ENCODE results near the gene RPL12. TPM values are rescaled to one million over a fixed set of nuclear protein-coding genes. Genes with fewer than 3 reads are reported as not detected.

Gene RPL12
- polyA plus RNA-seq, 1 donor (not counting 4 experiments of a cell fraction or from before 2014, with no cell fraction given): 2,671 TPM

DNA sequence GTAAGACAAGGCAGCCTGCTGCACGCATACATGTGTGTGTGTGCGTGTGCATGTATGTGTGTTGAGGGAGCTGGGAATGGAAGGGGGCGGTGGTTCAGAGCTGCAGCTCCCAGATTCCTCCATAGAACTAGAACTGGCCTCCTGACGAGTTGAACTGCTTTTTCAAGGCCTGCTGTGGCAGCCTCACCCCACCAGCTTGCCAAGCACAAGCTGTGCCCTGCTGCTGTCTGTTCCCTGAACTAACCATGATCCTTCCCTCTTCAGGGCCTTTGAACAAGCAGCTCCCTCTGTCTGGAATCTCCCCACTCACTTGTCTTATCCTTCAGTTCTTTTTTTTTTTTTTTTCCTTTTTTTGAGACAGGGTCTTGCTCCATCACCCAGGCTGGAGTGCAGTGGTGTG, 22.7 kb upstream of the RPL12 start:
- no peak for TF ChIP-seq EZH2 (IDR thresholded peaks at IDR 0.05; ENCODE audit: low read length)
- TF ChIP-seq, protein P1, sequence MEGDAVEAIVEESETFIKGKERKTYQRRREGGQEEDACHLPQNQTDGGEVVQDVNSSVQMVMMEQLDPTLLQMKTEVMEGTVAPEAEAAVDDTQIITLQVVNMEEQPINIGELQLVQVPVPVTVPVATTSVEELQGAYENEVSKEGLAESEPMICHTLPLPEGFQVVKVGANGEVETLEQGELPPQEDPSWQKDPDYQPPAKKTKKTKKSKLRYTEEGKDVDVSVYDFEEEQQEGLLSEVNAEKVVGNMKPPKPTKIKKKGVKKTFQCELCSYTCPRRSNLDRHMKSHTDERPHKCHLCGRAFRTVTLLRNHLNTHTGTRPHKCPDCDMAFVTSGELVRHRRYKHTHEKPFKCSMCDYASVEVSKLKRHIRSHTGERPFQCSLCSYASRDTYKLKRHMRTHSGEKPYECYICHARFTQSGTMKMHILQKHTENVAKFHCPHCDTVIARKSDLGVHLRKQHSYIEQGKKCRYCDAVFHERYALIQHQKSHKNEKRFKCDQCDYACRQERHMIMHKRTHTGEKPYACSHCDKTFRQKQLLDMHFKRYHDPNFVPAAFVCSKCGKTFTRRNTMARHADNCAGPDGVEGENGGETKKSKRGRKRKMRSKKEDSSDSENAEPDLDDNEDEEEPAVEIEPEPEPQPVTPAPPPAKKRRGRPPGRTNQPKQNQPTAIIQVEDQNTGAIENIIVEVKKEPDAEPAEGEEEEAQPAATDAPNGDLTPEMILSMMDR (optimal IDR thresholded peaks at IDR 0.05 in 1 of 3, IDR thresholded peaks at IDR 0.05 in 1 of 3, conservative IDR thresholded peaks at IDR 0.05 in 1 of 3; ENCODE audit: extremely low read depth in 1 of 3, insufficient read depth in 2 of 3, low read length in 3 of 3): no peak
- dilution Hi-C loops (cut with MboI; ENCODE audit: extremely low pct_ligation_motif_present, low sequenced_read_pairs): no loop called here
- no peaks in the 10 kb centered on the region for H3K27me3 ChIP-seq (ENCODE audit: control insufficient read depth, extremely low read depth, insufficient read depth, low read length)

GRCh38 chr9:127473501-127473900, 22.3 kb upstream of the RPL12 start:
- H4K20me1 ChIP-seq (ENCODE audit: control insufficient read depth, extremely low read depth, insufficient read depth, low read length): no peaks in the 10 kb centered on the region

More for the DNA sequence above, 22.7 kb upstream of the RPL12 start:
- Histone ChIP-seq H4K20me1 (ENCODE audit: control insufficient read depth, extremely low read depth, insufficient read depth, low read length) (no peaks in the 10 kb centered on the region), H3K9me3 (ENCODE audit: control insufficient read depth, low read depth, low read length) (no peaks in the 10 kb centered on the region), H3K27ac (ENCODE audit: control insufficient read depth, insufficient read depth, low read length) (no peak overlapping the region), H3K36me3 (ENCODE audit: control insufficient read depth in 2 of 2, extremely low read depth in 1 of 2, insufficient read depth in 2 of 2, low read length in 2 of 2) (peaks cover 12 to 17% of the 10 kb centered on the region in 2 experiments), H3K9me1 (ENCODE audit: control insufficient read depth, extremely low read depth, insufficient read depth, low read length) (no peaks in the 10 kb centered on the region), H3K4me2 (ENCODE audit: control insufficient read depth, extremely low read depth, insufficient read depth, low read depth, low read length) (no peak overlapping the region), H2AFZ (ENCODE audit: control insufficient read depth, low read length) (no peak overlapping the region), H3K4me3 (ENCODE audit: control insufficient read depth in 2 of 3, extremely low read depth in 1 of 3, insufficient read depth in 2 of 3, low read depth in 1 of 3, low read length in 3 of 3) (no peak overlapping the region), H3K79me2 (ENCODE audit: control insufficient read depth, insufficient read depth, low read length) (no peaks in the 10 kb centered on the region), H3K9ac (ENCODE audit: control insufficient read depth, extremely low read depth, insufficient read depth, low read length) (no peak overlapping the region), H3K4me1 (ENCODE audit: control insufficient read depth, extremely low read depth, insufficient read depth, low read length) (no peaks in the 10 kb centered on the region)
- FAIRE-seq (no peak), DNase-seq (ENCODE audit: low read depth, low spot score) (no peak)

More at GRCh38 chr9:127473501-127473900, 22.3 kb upstream of the RPL12 start:
- no peak overlapping the region for H3K9ac ChIP-seq (ENCODE audit: control insufficient read depth, extremely low read depth, insufficient read depth, low read length)
- no peak overlapping the region for H3K4me2 ChIP-seq (ENCODE audit: control insufficient read depth, extremely low read depth, insufficient read depth, low read depth, low read length)
- DNase-seq (ENCODE audit: low read depth, low spot score) (no peak), FAIRE-seq (no peak)
- no peak for TF ChIP-seq EZH2 (IDR thresholded peaks at IDR 0.05; ENCODE audit: low read length)
- TF ChIP-seq, protein P1 (optimal IDR thresholded peaks at IDR 0.05 in 1 of 3, IDR thresholded peaks at IDR 0.05 in 1 of 3, conservative IDR thresholded peaks at IDR 0.05 in 1 of 3; ENCODE audit: extremely low read depth in 1 of 3, insufficient read depth in 2 of 3, low read length in 3 of 3): no peak
- no peak overlapping the region for H3K4me3 ChIP-seq (ENCODE audit: control insufficient read depth in 2 of 3, extremely low read depth in 1 of 3, insufficient read depth in 2 of 3, low read depth in 1 of 3, low read length in 3 of 3)
- dilution Hi-C loops (cut with MboI; ENCODE audit: extremely low pct_ligation_motif_present, low sequenced_read_pairs): no loop called here
- peaks cover 11 to 13% of the 10 kb centered on the region in 2 experiments for H3K36me3 ChIP-seq (ENCODE audit: control insufficient read depth in 2 of 2, extremely low read depth in 1 of 2, insufficient read depth in 2 of 2, low read length in 2 of 2)
- no peaks in the 10 kb centered on the region for H3K4me1 ChIP-seq (ENCODE audit: control insufficient read depth, extremely low read depth, insufficient read depth, low read length)
- H3K27me3 ChIP-seq (ENCODE audit: control insufficient read depth, extremely low read depth, insufficient read depth, low read length): no peaks in the 10 kb centered on the region
- no peaks in the 10 kb centered on the region for H3K9me1 ChIP-seq (ENCODE audit: control insufficient read depth, extremely low read depth, insufficient read depth, low read length)
- no peak overlapping the region for H2AFZ ChIP-seq (ENCODE audit: control insufficient read depth, low read length)
- H3K79me2 ChIP-seq (ENCODE audit: control insufficient read depth, insufficient read depth, low read length): no peaks in the 10 kb centered on the region
- no peak overlapping the region for H3K27ac ChIP-seq (ENCODE audit: control insufficient read depth, insufficient read depth, low read length)
- H3K9me3 ChIP-seq (ENCODE audit: control insufficient read depth, low read depth, low read length): no peaks in the 10 kb centered on the region
